Ureter (tissue), 1 donor: ENCODE data around the gene TMED7. TPM values are rescaled to one million over a fixed set of nuclear protein-coding genes. Genes with fewer than 3 reads are reported as not detected.

Experiments
- DNase-seq: peaks from one replicate; pipeline ENCODE4 v3.0.0-alpha.2; 2020; ENCODE audit warnings: low spot score
- total RNA-seq: library from RNA; stranded (reverse); gene quantifications from one replicate; pipeline ENCODE4 v1.2.4, GENCODE V29; 2023
- donor health status: DM: yes; HTN: yes; CAD: no.

The TMED7 gene
- total RNA-seq, 1 donor from 2014 or later: 88.8 TPM

DNA sequence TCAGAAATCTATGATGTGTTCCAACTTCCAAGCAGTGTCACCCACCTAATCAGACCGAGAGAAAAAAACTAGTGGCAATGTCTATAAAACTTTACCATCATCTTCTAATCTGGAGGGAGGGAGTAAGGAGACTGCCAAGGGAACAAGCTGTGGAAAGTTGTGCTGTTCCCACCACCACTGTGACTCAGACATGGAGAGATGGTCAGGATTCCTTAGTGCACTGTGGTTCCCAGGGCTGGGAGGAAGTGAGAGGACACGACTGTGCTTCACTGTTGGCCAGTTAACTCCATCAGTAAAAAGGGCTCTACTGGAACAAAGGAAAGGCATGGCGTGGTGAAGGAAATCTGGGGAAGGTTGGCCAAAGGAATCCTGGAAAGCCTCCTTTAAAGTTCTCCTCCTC is 42.4 kb downstream of the TMED7 start:
- no peak for DNase-seq

DNA sequence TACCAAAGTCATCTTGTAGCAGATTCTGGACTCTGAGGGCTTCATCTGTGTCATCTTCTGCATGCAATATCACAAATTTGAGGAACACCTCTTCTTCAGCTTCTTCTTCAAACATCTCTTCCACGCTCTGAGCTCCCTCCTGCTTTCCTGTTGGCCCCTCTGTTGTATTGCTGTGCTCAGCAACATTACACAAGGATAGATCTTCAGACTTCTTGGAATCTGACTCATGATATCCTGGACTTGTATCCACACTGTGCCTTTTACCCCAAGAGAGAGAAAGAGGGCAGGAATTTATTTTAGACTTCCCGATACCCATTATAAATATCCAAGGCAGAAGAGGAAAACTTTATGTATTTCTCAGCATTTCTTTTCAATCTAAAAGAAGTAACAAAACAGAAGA is 44.9 kb downstream of the TMED7 start:
- DNase-seq: no peak

DNA sequence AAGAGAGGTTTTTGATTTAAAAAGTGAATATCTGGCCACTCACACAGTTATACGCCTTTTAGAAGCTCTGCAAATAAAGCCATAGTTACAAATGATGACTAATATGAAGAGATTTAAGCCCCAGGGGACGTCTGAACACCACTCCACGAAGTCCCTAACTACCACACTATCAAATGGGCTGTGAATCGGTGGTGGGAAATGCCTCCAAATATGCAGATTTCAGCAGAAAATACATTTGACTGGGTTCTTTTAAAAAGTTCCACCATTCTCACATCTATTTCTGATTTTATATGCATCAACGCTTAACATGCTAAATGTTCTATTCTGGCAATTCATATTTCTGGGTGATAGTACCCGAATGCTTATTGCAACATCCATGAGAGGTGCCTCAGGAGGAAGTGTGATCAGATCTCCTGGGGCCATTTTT is 46.1 kb downstream of the TMED7 start:
- no peak for DNase-seq

DNA sequence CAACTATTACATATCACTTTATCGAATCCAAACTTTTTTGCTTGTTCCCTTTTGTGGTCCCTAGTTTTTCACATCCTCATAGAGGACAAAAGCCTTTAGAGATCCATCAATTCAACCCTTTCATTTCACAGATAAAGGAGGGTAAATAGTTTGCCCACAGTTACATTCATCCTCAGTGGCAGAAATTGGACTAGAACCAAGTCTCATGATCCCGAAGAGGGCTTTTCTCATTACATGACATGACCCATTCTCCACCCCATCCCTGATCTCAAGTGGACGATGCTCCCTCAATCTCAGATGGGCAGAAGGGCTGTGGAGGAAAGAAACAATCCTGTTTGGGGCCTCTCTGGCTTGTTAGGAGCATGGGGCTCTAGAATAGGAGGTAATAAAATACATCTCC is 46.6 kb downstream of the TMED7 start:
- no peak for DNase-seq

DNA sequence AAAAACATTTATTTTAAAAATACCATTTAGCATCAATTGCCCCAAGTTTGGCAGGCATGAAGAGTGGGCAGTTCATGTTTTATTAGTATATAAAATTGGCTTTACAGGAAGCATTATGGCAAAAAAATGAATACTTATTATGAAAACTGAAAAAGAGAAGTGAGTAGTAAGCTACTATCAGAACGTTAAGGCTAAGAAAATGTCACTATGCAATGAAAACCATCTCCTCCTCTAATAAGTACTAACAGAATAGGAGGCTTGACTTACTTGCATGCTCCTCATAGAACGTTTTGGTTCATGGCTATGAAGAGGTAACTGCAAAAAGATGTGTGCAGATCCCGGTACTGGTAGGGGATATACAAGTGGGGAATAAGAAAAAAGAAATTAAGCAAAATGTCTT is 47.2 kb downstream of the TMED7 start:
- DNase-seq: no peak

DNA sequence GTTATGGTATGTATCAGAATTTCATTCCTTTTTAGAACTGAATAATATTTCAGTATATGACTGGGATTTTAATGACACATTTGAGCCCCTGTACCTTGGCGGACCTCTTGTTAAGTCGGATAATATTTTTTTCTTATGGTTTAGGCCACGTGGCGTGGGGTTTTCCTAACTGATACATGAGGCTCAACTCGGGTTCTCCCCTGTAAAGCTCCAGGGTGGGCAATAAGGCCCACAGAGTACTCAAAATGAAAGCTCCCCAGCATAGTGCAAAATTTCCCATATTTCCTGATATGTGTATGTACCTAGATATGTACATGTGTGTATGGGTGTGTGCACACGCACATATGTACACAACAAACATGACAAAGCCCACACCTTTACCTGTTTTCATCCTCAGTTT is 48.1 kb downstream of the TMED7 start:
- no peak for DNase-seq

DNA sequence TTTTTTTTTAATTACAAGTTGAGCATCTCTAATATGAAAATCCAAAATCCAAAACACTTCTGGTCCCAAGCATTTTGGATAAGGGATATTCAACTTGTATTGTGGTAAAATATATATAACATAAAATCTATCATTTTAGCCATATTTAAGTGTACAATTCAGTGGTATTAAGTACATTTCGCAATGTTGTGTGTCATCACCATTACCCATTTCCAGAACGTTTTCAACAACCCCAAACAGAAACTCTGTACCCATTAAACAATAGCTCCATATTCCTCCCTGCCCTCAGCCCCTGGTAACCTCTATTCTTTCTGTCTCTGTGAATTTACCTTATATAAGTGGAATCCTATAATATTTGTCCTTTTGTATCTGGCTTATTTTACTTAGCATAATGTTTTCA is 48.5 kb downstream of the TMED7 start:
- DNase-seq: no peak

DNA sequence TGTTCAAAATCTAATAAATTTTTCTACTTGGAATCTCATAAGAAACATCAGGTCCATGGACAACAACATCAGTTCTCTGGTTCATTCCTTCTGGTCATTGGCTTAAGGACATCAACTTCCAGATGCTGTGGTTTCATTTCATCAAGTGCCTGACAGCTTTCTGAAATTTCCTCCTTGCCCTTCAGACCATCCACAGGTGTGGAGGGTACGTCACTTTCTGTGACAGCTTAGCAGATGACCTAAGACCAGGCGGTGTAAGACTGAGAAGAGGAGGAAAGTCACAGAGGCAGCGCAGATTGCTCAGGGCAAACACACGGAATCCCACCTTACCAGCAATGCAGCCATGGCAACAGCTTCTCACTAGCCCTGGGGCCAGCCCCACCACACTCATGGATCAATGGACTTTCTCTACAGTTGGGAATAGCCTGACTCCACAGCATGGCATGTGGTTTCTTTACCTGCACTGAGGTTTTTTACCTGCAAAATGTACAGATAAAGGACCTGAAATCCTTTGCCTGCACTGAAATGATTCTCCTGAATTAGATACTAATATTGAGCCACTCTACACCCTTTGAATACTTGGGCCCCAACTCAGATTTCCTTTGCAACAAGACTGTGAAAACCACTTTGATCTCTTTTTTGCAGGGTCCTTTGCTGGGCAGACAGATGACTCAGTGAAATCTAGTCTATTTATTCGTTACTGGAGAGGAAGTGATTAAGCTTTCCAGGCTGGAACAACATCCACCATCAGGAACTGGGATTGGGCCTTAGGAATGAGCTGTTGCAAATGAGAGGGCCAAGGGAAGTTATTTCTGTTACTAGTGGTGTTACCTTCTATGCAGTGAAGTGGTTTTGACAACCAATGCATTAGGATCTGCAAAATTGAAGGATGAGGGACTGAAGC is 50.4 kb downstream of the TMED7 start:
- DNase-seq: no peak

DNA sequence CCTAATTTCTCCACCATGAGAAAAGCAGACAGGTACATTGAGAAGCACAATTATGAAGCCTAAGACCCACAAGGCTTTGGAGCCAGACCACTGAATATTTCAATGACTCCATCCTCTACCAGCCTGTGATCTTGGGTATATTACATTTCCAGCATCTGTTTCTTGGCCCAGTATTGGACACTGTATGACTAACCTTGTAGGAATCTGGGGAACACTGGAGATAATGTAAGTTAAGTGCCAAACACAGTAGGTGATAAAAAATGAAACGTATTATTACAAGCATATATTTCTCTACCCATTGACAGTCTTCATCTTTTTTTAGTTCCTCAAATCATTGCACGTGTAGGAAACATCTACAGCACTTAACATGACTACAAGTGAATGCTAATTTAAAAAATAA is 52.7 kb downstream of the TMED7 start:
- DNase-seq: no peak

DNA sequence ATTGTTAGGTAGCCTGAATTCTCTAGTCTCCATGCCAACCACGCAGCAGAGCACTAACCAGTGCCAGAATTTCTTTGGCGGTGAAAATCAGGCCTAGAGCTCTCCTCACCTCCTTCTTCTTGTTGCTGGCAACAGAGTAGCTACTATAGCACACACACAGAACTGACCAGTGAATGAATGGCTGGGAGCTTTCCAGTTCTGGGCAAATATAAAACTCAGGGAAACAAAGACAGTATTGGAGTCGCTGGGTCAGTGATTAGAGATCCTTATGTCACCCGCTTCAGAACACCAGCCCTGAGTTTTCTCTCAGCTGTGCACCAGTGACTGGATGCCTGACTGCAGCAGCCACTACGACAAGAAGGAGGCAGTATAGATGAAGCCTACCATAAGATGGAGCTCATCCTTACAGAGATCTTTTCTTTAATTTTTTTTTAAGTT is 54.4 kb downstream of the TMED7 start:
- DNase-seq: no peak

DNA sequence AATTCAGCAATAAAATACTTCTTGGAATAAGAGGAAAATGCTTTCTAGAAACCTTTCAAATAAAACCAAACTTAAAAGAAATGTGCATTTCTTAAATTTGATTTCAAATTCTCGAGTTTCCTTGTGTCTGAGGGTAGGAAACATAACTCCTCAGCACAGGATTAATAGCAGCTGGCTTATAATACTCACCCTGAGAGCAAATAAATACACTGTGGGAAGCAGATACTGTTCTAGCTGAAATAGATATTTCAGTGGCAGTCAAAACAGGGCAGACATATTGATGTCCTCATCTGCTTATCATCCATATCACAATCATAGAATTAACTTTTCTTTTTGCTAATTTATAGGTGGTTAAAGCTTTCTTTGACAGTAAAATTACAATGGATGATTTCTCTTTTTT is 57.2 kb downstream of the TMED7 start:
- no peak for DNase-seq

DNA sequence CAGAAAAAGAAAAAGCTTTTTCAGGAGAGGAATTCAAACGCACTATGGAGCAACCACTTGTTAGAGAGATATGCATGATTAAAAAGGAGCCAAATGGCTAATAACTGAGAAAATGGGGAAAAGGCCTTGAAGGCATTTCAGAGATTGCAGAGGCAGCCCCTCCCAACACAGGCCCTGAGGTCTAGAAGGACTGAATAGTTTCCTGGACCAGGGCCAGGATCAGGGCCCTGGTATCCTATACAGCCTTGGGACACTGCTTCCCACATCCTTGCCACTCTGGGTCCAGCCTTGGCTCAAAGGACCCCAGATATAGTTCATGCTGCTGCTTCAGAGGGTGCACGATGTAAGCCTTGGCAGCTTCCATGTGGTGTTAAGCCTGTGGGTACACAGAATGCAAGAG is 60.6 kb downstream of the TMED7 start:
- DNase-seq: no peak

Other genes with a start within 250 kb of the TMED7 start
- 19.1 TPM for gene FEM1C, start 81.3 kb downstream of the TMED7 start, total RNA-seq
- gene TICAM2, start 23.6 kb downstream of the TMED7 start, total RNA-seq: 2.8 TPM
- gene CDO1, start 190.6 kb upstream of the TMED7 start, total RNA-seq: 3.5 TPM
- 35.4 TPM for gene ATG12, start 215.5 kb upstream of the TMED7 start, total RNA-seq
- gene AP3S1, start 215.9 kb upstream of the TMED7 start, total RNA-seq: 59.0 TPM